ENCODE results near the gene POLN.

The POLN gene

DNA sequence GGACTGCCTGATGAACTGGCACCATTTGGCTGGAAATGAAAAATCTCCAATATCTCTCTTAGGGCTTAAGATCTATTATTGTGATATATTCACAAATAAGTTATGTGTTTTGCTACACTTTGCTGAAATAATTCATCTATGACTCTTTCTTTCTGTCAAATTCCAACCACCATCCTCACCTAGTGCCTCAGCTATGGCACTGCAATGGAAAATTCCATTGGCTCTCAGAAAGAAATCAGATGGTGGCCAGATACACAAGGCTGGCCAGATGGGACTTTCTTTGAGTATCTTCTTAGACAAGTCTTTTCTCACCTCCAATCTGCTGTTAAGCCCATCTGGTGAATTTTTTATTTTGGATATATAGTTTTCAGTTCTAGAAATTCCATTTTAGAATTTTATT is 154.8 kb downstream of the POLN start (continued):
- TF ChIP-seq, protein P1, sequence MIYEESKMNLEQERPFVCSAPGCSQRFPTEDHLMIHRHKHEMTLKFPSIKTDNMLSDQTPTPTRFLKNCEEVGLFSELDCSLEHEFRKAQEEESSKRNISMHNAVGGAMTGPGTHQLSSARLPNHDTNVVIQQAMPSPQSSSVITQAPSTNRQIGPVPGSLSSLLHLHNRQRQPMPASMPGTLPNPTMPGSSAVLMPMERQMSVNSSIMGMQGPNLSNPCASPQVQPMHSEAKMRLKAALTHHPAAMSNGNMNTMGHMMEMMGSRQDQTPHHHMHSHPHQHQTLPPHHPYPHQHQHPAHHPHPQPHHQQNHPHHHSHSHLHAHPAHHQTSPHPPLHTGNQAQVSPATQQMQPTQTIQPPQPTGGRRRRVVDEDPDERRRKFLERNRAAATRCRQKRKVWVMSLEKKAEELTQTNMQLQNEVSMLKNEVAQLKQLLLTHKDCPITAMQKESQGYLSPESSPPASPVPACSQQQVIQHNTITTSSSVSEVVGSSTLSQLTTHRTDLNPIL (CRISPR knock-in tag; IDR thresholded peaks at IDR 0.05; ENCODE audit: low read depth), result no peak
- TF ChIP-seq BACH2 (CRISPR knock-in tag; IDR thresholded peaks at IDR 0.05; ENCODE audit: borderline replicate concordance), result no peak

DNA sequence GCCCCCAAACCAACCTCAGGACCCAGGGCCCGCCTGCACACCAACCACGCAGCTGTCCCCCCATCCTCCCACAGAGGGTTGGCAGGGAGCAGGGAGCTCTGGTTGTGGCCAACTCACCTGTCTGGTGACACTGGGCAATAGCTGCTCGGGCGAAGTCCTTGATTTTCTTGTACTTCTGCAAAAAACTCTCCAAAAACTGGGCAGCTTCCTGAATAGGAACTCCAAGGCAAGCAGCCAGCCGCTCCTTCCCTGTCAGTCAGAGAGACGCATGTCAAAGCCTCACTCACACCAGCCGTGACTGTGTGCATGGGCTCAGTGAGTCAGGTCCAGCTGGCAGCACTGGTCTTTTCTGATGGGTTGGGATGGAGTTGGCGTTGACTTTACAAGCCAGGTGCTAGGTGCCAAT is 156.4 kb downstream of the POLN start:
- TF ChIP-seq OSR1 (CRISPR knock-in tag; IDR thresholded peaks at IDR 0.05), result no peak
- TF ChIP-seq, protein P2, sequence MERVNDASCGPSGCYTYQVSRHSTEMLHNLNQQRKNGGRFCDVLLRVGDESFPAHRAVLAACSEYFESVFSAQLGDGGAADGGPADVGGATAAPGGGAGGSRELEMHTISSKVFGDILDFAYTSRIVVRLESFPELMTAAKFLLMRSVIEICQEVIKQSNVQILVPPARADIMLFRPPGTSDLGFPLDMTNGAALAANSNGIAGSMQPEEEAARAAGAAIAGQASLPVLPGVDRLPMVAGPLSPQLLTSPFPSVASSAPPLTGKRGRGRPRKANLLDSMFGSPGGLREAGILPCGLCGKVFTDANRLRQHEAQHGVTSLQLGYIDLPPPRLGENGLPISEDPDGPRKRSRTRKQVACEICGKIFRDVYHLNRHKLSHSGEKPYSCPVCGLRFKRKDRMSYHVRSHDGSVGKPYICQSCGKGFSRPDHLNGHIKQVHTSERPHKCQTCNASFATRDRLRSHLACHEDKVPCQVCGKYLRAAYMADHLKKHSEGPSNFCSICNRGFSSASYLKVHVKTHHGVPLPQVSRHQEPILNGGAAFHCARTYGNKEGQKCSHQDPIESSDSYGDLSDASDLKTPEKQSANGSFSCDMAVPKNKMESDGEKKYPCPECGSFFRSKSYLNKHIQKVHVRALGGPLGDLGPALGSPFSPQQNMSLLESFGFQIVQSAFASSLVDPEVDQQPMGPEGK (CRISPR knock-in tag; IDR thresholded peaks at IDR 0.05; ENCODE audit: borderline replicate concordance), result no peak
- no peak for TF ChIP-seq ZC3H10 (CRISPR knock-in tag; IDR thresholded peaks at IDR 0.05)
- TF ChIP-seq ISL1 (CRISPR knock-in tag; IDR thresholded peaks at IDR 0.05), result no peak
- TF ChIP-seq TCF4 (CRISPR knock-in tag; IDR thresholded peaks at IDR 0.05; ENCODE audit: borderline replicate concordance), result no peak
- no peak for TF ChIP-seq CSDC2 (CRISPR knock-in tag; IDR thresholded peaks at IDR 0.05)
- no peak for TF ChIP-seq PPARA (CRISPR knock-in tag; IDR thresholded peaks at IDR 0.05; ENCODE audit: borderline replicate concordance)
- no peak for TF ChIP-seq ESRRG (CRISPR knock-in tag; IDR thresholded peaks at IDR 0.05)
- no peak for TF ChIP-seq ZFP30 (CRISPR knock-in tag; IDR thresholded peaks at IDR 0.05)
- TF ChIP-seq, protein P3, sequence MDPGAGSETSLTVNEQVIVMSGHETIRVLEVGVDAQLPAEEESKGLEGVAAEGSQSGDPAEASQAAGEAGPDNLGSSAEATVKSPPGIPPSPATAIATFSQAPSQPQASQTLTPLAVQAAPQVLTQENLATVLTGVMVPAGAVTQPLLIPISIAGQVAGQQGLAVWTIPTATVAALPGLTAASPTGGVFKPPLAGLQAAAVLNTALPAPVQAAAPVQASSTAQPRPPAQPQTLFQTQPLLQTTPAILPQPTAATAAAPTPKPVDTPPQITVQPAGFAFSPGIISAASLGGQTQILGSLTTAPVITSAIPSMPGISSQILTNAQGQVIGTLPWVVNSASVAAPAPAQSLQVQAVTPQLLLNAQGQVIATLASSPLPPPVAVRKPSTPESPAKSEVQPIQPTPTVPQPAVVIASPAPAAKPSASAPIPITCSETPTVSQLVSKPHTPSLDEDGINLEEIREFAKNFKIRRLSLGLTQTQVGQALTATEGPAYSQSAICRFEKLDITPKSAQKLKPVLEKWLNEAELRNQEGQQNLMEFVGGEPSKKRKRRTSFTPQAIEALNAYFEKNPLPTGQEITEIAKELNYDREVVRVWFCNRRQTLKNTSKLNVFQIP (CRISPR knock-in tag; IDR thresholded peaks at IDR 0.05; ENCODE audit: borderline replicate concordance, low read depth), result no peak
- TF ChIP-seq ZFP3 (CRISPR knock-in tag; IDR thresholded peaks at IDR 0.05), result no peak
- TF ChIP-seq, protein P4, sequence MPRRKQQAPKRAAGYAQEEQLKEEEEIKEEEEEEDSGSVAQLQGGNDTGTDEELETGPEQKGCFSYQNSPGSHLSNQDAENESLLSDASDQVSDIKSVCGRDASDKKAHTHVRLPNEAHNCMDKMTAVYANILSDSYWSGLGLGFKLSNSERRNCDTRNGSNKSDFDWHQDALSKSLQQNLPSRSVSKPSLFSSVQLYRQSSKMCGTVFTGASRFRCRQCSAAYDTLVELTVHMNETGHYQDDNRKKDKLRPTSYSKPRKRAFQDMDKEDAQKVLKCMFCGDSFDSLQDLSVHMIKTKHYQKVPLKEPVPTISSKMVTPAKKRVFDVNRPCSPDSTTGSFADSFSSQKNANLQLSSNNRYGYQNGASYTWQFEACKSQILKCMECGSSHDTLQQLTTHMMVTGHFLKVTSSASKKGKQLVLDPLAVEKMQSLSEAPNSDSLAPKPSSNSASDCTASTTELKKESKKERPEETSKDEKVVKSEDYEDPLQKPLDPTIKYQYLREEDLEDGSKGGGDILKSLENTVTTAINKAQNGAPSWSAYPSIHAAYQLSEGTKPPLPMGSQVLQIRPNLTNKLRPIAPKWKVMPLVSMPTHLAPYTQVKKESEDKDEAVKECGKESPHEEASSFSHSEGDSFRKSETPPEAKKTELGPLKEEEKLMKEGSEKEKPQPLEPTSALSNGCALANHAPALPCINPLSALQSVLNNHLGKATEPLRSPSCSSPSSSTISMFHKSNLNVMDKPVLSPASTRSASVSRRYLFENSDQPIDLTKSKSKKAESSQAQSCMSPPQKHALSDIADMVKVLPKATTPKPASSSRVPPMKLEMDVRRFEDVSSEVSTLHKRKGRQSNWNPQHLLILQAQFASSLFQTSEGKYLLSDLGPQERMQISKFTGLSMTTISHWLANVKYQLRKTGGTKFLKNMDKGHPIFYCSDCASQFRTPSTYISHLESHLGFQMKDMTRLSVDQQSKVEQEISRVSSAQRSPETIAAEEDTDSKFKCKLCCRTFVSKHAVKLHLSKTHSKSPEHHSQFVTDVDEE (CRISPR knock-in tag; IDR thresholded peaks at IDR 0.05), result no peak
- TF ChIP-seq ZNF565 (CRISPR knock-in tag; conservative IDR thresholded peaks at IDR 0.05; ENCODE audit: low read depth), result no peak
- TF ChIP-seq ZNF70 (CRISPR knock-in tag; IDR thresholded peaks at IDR 0.05), result no peak
- TF ChIP-seq BACH2 (CRISPR knock-in tag; IDR thresholded peaks at IDR 0.05; ENCODE audit: borderline replicate concordance), result no peak
- no peak for ATAC-seq

DNA sequence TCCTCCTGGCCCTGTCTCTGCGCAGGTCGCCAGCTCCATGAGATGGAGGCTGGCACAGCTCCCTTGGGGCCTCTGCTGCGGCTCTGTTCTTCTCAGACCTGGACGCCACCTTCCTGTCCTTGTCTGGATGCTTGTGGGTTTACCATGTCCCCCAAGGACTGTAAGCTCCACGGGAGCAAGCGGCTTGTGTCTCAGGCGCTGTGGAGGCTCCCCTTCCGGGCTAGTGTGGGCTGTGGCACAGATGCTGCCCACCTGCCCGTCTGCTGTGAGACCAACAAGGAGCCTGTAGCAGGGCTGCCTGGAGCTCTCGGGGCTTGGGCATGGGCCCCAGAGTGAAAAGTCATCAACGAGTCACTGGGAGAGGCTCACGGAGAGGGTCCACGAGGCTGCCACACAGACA is 157.6 kb downstream of the POLN start:
- no peak for ATAC-seq
- TF ChIP-seq, protein P1 (CRISPR knock-in tag; IDR thresholded peaks at IDR 0.05; ENCODE audit: low read depth), result no peak
- TF ChIP-seq ISL1 (CRISPR knock-in tag; IDR thresholded peaks at IDR 0.05), result no peak
- TF ChIP-seq TCF4 (CRISPR knock-in tag; IDR thresholded peaks at IDR 0.05; ENCODE audit: borderline replicate concordance), result no peak
- TF ChIP-seq, protein P3 (CRISPR knock-in tag; IDR thresholded peaks at IDR 0.05; ENCODE audit: borderline replicate concordance, low read depth), result no peak
- no peak for TF ChIP-seq OSR1 (CRISPR knock-in tag; IDR thresholded peaks at IDR 0.05)
- no peak for TF ChIP-seq BACH2 (CRISPR knock-in tag; IDR thresholded peaks at IDR 0.05; ENCODE audit: borderline replicate concordance)
- TF ChIP-seq RARB (CRISPR knock-in tag; IDR thresholded peaks at IDR 0.05), result no peak
- no peak for TF ChIP-seq TOX (CRISPR knock-in tag; IDR thresholded peaks at IDR 0.05; ENCODE audit: borderline replicate concordance)
- TF ChIP-seq, protein P5, sequence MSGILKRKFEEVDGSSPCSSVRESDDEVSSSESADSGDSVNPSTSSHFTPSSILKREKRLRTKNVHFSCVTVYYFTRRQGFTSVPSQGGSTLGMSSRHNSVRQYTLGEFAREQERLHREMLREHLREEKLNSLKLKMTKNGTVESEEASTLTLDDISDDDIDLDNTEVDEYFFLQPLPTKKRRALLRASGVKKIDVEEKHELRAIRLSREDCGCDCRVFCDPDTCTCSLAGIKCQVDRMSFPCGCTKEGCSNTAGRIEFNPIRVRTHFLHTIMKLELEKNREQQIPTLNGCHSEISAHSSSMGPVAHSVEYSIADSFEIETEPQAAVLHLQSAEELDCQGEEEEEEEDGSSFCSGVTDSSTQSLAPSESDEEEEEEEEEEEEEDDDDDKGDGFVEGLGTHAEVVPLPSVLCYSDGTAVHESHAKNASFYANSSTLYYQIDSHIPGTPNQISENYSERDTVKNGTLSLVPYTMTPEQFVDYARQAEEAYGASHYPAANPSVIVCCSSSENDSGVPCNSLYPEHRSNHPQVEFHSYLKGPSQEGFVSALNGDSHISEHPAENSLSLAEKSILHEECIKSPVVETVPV (CRISPR knock-in tag; IDR thresholded peaks at IDR 0.05), result no peak
- no peak for TF ChIP-seq CSDC2 (CRISPR knock-in tag; IDR thresholded peaks at IDR 0.05)
- no peak for TF ChIP-seq ARNTL (CRISPR knock-in tag; IDR thresholded peaks at IDR 0.05; ENCODE audit: borderline replicate concordance, low read depth)
- TF ChIP-seq SNAI2 (CRISPR knock-in tag; IDR thresholded peaks at IDR 0.05), result no peak
- no peak for TF ChIP-seq ZNF565 (CRISPR knock-in tag; conservative IDR thresholded peaks at IDR 0.05; ENCODE audit: low read depth)
- TF ChIP-seq ZFP30 (CRISPR knock-in tag; IDR thresholded peaks at IDR 0.05), result no peak
- TF ChIP-seq PPARA (CRISPR knock-in tag; IDR thresholded peaks at IDR 0.05; ENCODE audit: borderline replicate concordance), result no peak
- no peak for TF ChIP-seq ZC3H10 (CRISPR knock-in tag; IDR thresholded peaks at IDR 0.05)
- TF ChIP-seq, protein P4 (CRISPR knock-in tag; IDR thresholded peaks at IDR 0.05), result no peak
- no peak for TF ChIP-seq GLIS3 (CRISPR knock-in tag; IDR thresholded peaks at IDR 0.05)

All from SK-N-SH treated with all-trans-retinoic acid at 6 μM for 48 hours (cell line).